SK-N-SH (cell line): ENCODE results near the gene FAM120B. TPM values are rescaled to one million over a fixed set of nuclear protein-coding genes. Genes with fewer than 3 reads are reported as not detected.

Experiments
- CTCF ChIA-PET: fragments of 300-600, 350-600 bp; formaldehyde crosslinking; extraction: SDS; loops from one replicate; lab custom pipeline; 2021; lab: Yijun Ruan, JAX
- POLR2A ChIA-PET: fragments of 350-600 bp; sonication (Branson Sonifier 250); formaldehyde crosslinking; extraction: SDS; loops from one replicate; lab custom pipeline; 2020; ENCODE audit warnings: antibody characterized with exemption, inconsistent platforms; lab: Yijun Ruan, JAX
- DNase-seq: peaks from one replicate; pipeline ENCODE4 v3.0.0; 2012
- H2AFZ ChIP-seq: fragments of 200-600 bp; sonication (generic); 2 replicates; pipeline ENCODE4 v1.8.1; 2016; ENCODE audit warnings: antibody characterized with exemption, mild to moderate bottlenecking, low read depth
- H3F3A ChIP-seq: fragments of 200-600 bp; sonication (generic); replicated peaks from 2 replicates; pipeline ENCODE3; 2016; ENCODE audit warnings: antibody characterized with exemption, mild to moderate bottlenecking; ENCODE audit not compliant: insufficient read depth
- H3K27ac ChIP-seq, 2 experiments: fragments of 200-500 bp in 1 of 2; fragments of 200-600 bp in 1 of 2; sonication (Bioruptor generic) in 1 of 2; sonication (generic), shearing (Covaris generic) in 1 of 2; 2 replicates each; pipeline versions ENCODE4 v1.5.1 to v1.6.1; 2014 to 2016; ENCODE audit warnings: low read depth in 2 of 2, inconsistent platforms in 1 of 2, low read length in 1 of 2, mild to moderate bottlenecking in 1 of 2, mixed read lengths in 1 of 2
- H3K27me3 ChIP-seq: fragments of 200-600 bp; sonication (generic), shearing (Covaris generic); 2 replicates; pipeline ENCODE4 v1.6.1; 2016; ENCODE audit warnings: mixed run types; ENCODE audit not compliant: insufficient read depth
- H3K36me3 ChIP-seq, 2 experiments: fragments of 200-500 bp in 1 of 2; fragments of 200-600 bp in 1 of 2; sonication (Bioruptor generic) in 1 of 2; sonication (generic) in 1 of 2; replicated peaks in 1 of 2; 2 replicates each; pipeline versions ENCODE3 to v1.5.1; 2014 to 2016; ENCODE audit warnings: low read length in 1 of 2, mild to moderate bottlenecking in 1 of 2; ENCODE audit not compliant: insufficient read depth in 2 of 2, control insufficient read depth in 1 of 2
- H3K4me1 ChIP-seq, 2 experiments: fragments of 200-500 bp in 1 of 2; fragments of 200-600 bp in 1 of 2; sonication (Bioruptor generic) in 1 of 2; sonication (generic), shearing (Covaris generic) in 1 of 2; 2 replicates each; pipeline versions ENCODE4 v1.5.1 to v1.6.1; 2014 to 2016; ENCODE audit warnings: low read depth in 1 of 2, low read length in 1 of 2, mixed run types in 1 of 2; ENCODE audit not compliant: insufficient read depth in 2 of 2, control insufficient read depth in 1 of 2
- H3K4me2 ChIP-seq: fragments of 200-600 bp; sonication (generic), shearing (Covaris generic); 2 replicates; pipeline ENCODE4 v1.6.1; 2017; ENCODE audit warnings: mixed run types
- H3K4me3 ChIP-seq, 2 experiments: fragments of 200-500 bp in 1 of 2; fragments of 200-600 bp in 1 of 2; sonication (Bioruptor generic) in 1 of 2; sonication (generic), shearing (Covaris generic) in 1 of 2; 2 replicates each; pipeline versions ENCODE4 v1.5.1 to v1.8.1; 2014 to 2016; ENCODE audit warnings: low read depth in 2 of 2, inconsistent platforms in 1 of 2, low read length in 1 of 2, mild to moderate bottlenecking in 1 of 2, mixed read lengths in 1 of 2, moderate library complexity in 1 of 2
- H3K79me2 ChIP-seq: fragments of 200-600 bp; sonication (generic); 2 replicates; pipeline ENCODE4 v1.8.1; 2017; ENCODE audit warnings: mild to moderate bottlenecking; ENCODE audit not compliant: insufficient read depth
- H3K9ac ChIP-seq: fragments of 200-600 bp; sonication (generic); 2 replicates; pipeline ENCODE4 v1.6.1; 2017; ENCODE audit warnings: mixed run types
- H3K9me2 ChIP-seq: fragments of 200-600 bp; sonication (generic); 2 replicates; pipeline ENCODE4 v1.6.1; 2017; ENCODE audit warnings: mixed run types
- H3K9me3 ChIP-seq: fragments of 200-600 bp; sonication (generic); 2 replicates; pipeline ENCODE4 v1.6.1; 2017; ENCODE audit warnings: mixed run types, mild to moderate bottlenecking, moderate library complexity
- H4K20me1 ChIP-seq: fragments of 200-600 bp; sonication (generic); 2 replicates; pipeline ENCODE4 v1.6.1; 2017; ENCODE audit warnings: mild to moderate bottlenecking, mixed run types; ENCODE audit not compliant: insufficient read depth
- CHD2 ChIP-seq: fragments of 150-350 bp; IDR thresholded peaks from 2 replicates; pipeline ENCODE4 v1.6.1; 2018; ENCODE audit warnings: low read length; ENCODE audit not compliant: partially characterized antibody
- ELF1 ChIP-seq: IDR thresholded peaks from 2 replicates; pipeline ENCODE4 v1.4.0; 2012
- EP300 ChIP-seq, 2 experiments: IDR thresholded peaks; 2 replicates each; pipeline versions ENCODE4 v1.4.0 to v1.6.1; 2012; ENCODE audit warnings: borderline replicate concordance in 1 of 2, low read depth in 1 of 2, low read length in 1 of 2
- FOSL2 ChIP-seq: IDR thresholded peaks from 2 replicates; pipeline ENCODE4 v1.4.0; 2012; ENCODE audit warnings: low read depth, mild to moderate bottlenecking, moderate library complexity, borderline replicate concordance
- FOXM1 ChIP-seq: IDR thresholded peaks from 2 replicates; pipeline ENCODE4 v1.4.0; 2012; ENCODE audit warnings: low read depth, mild to moderate bottlenecking
- JUND ChIP-seq: IDR thresholded peaks from 2 replicates; pipeline ENCODE4 v1.4.0; 2012
- MAX ChIP-seq: IDR thresholded peaks from 2 replicates; pipeline ENCODE4 v1.4.0; 2012; ENCODE audit warnings: low read depth
- RFX5 ChIP-seq: IDR thresholded peaks from 2 replicates; pipeline ENCODE4 v1.6.1; 2012; ENCODE audit warnings: mild to moderate bottlenecking, improper control_type of control experiment, low read length
- SIN3A ChIP-seq: IDR thresholded peaks from 2 replicates; pipeline ENCODE4 v1.6.1; 2012; ENCODE audit warnings: low read depth, mild to moderate bottlenecking, low read length, moderate library complexity, borderline replicate concordance
- SMC3 ChIP-seq: IDR thresholded peaks from 2 replicates; pipeline ENCODE4 v1.6.1; 2012; ENCODE audit warnings: low read depth, low read length, improper control_type of control experiment
- TEAD4 ChIP-seq: IDR thresholded peaks from 2 replicates; pipeline ENCODE4 v1.4.0; 2012; ENCODE audit warnings: mild to moderate bottlenecking, borderline replicate concordance; ENCODE audit not compliant: insufficient read depth
- ZBTB33 ChIP-seq: IDR thresholded peaks from 2 replicates; pipeline ENCODE4 v1.4.0; 2012; ENCODE audit warnings: low read depth, borderline replicate concordance
- WGBS: methylation state at CpG from one replicate; pipeline ENCODE4 v1.1.6; 2017; ENCODE audit warnings: low lambda C conversion rate; 5-methylcytosine and 5-hydroxymethylcytosine counted together
- polyA plus RNA-seq, 3 experiments: library from polyadenylated mRNA; depleted of rRNA; stranded (reverse); fragments of >200 nt; gene quantifications; 2 replicates each; pipeline ENCODE4 v1.2.3, GENCODE V29; 2012
- TF ChIP-seq, protein P1 (sequence below): IDR thresholded peaks from 2 replicates; pipeline ENCODE4; 2012
- TF ChIP-seq, protein P2 (sequence below): fragments of 200-600 bp; sonication (generic); IDR thresholded peaks from 2 replicates; pipeline ENCODE4 v1.6.1; 2017; ENCODE audit warnings: antibody characterized with exemption, mild to moderate bottlenecking, moderate library complexity

FAM120B gene
- polyA plus RNA-seq, 1 of the 3 experiments (the other 2 are of a cell fraction), result 7.7 TPM

DNA sequence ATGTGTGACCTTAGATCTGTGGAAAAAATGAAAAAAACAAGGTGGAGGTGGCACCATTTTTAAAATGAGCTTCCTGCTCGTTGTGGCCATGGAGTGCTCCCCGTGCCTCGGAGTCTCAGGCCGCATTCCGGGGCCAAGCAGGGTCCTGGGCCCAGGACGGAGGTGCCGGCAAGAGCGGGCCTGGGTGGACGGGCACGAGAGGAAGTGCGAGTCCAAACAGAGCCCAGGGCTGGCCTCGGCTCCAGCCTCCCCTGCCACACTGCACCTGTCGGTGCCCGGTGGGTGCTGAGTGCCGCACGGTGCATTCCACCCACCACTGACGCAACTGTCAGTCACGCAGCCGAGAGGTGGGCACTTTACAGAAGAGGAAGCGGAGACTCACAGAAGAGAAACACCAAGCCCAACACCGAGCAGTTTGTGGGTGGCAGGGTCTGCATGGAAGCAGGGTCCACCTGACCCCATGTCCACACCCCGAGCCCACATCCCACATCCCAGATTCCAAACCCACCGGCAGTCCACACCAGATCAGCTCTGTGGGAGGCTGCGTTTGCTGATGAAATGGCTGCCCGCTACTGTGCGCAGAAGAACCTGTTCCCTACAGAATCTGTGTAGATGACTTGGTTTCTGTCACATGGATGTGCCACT lies 148.9 kb downstream of the FAM120B start:
- Histone ChIP-seq H2AFZ (no peak overlapping the region), H3K79me2 (no peaks in the 10 kb centered on the region), H3K4me3 (no peak overlapping the region), H3K9me3 (no peaks in the 10 kb centered on the region), H3K36me3 (no peaks in the 10 kb centered on the region), H3F3A (no peaks in the 10 kb centered on the region), H3K27ac (no peak overlapping the region)
- POLR2A ChIA-PET, result no interaction called here
- no peak for DNase-seq
- CTCF ChIA-PET, result interaction anchor here (1.2 kb wide), 1 partner anchor 62 kb away, joined by 3 read pairs; no protein-coding TSS in a partner anchor
- WGBS, result 82% methylated on average over 18 of the region's 26 CpGs
- TF ChIP-seq, protein P1, sequence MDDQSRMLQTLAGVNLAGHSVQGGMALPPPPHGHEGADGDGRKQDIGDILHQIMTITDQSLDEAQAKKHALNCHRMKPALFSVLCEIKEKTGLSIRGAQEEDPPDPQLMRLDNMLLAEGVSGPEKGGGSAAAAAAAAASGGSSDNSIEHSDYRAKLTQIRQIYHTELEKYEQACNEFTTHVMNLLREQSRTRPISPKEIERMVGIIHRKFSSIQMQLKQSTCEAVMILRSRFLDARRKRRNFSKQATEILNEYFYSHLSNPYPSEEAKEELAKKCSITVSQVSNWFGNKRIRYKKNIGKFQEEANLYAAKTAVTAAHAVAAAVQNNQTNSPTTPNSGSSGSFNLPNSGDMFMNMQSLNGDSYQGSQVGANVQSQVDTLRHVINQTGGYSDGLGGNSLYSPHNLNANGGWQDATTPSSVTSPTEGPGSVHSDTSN, result no peak
- TF ChIP-seq MAX (no peak), ZBTB33 (no peak), CHD2 (no peak), TEAD4 (no peak), EP300 (IDR thresholded peaks at IDR 0.05; ENCODE audit: borderline replicate concordance in 1 of 2, low read depth in 1 of 2, low read length in 1 of 2) (no peak), SIN3A (no peak), SMC3 (no peak)
- TF ChIP-seq, protein P2, sequence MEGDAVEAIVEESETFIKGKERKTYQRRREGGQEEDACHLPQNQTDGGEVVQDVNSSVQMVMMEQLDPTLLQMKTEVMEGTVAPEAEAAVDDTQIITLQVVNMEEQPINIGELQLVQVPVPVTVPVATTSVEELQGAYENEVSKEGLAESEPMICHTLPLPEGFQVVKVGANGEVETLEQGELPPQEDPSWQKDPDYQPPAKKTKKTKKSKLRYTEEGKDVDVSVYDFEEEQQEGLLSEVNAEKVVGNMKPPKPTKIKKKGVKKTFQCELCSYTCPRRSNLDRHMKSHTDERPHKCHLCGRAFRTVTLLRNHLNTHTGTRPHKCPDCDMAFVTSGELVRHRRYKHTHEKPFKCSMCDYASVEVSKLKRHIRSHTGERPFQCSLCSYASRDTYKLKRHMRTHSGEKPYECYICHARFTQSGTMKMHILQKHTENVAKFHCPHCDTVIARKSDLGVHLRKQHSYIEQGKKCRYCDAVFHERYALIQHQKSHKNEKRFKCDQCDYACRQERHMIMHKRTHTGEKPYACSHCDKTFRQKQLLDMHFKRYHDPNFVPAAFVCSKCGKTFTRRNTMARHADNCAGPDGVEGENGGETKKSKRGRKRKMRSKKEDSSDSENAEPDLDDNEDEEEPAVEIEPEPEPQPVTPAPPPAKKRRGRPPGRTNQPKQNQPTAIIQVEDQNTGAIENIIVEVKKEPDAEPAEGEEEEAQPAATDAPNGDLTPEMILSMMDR, result no peak
- TF ChIP-seq, all 33 proteins: peak for 0
- Histone ChIP-seq H3K9ac (no peak overlapping the region), H4K20me1 (no peaks in the 10 kb centered on the region), H3K4me1 (peaks cover 0 to 11% of the 10 kb centered on the region in 2 experiments; a peak in 1 of 4 replicates), H3K4me2 (no peak overlapping the region), H3K27me3 (no peaks in the 10 kb centered on the region), H3K9me2 (no peaks in the 10 kb centered on the region)

DNA sequence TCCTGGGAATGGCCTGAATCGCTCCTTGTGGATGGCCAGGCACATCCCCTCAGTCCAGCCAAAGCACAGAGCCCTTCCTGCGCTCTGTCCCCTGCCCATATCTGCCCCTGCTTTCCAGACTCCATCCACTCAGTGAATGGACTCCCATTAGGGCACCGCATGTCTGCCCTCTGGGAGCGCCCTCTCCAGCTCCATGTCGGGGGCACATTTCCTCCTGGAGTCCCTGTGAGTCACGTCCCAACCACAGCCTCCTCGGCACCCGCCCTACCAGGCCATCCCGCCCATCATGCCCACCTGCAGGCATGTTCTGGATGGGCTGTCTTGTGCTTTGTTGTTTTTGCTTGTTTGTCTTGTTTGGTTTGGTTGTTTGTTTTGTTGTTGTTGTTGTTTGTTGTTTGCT lies 149.8 kb downstream of the FAM120B start:
- 75% methylated on average over 8 of the region's 9 CpGs for WGBS
- TF ChIP-seq JUND (no peak), FOXM1 (no peak), FOSL2 (no peak), ZBTB33 (no peak), CHD2 (no peak), RFX5 (no peak), ELF1 (no peak), TEAD4 (no peak)
- TF ChIP-seq, protein P2, result no peak

More for the DNA sequence above, 149.8 kb downstream of the FAM120B start:
- no peaks in the 10 kb centered on the region for H3F3A ChIP-seq
- H3K79me2 ChIP-seq, result no peaks in the 10 kb centered on the region
- no peaks in the 10 kb centered on the region for H4K20me1 ChIP-seq
- ChIA-PET POLR2A (no interaction called here), CTCF (interaction anchor here (1.2 kb wide), 1 partner anchor 61 kb away, joined by 3 read pairs; no protein-coding TSS in a partner anchor)
- H3K4me3 ChIP-seq, result no peak overlapping the region
- no peaks in the 10 kb centered on the region for H3K36me3 ChIP-seq
- H3K27me3 ChIP-seq, result no peaks in the 10 kb centered on the region
- H3K9me2 ChIP-seq, result no peaks in the 10 kb centered on the region
- no peak overlapping the region for H2AFZ ChIP-seq
- H3K27ac ChIP-seq, result no peak overlapping the region
- H3K4me2 ChIP-seq, result no peak overlapping the region
- H3K9me3 ChIP-seq, result no peaks in the 10 kb centered on the region
- DNase-seq, result no peak
- H3K9ac ChIP-seq, result no peak overlapping the region
- H3K4me1 ChIP-seq, result peaks cover 0 to 6% of the 10 kb centered on the region in 2 experiments; a peak in 1 of 4 replicates
